Smooth muscle cell (in vitro differentiated cells): Measurements from ENCODE around the gene RFWD3. TPM values are rescaled to one million over a fixed set of nuclear protein-coding genes. Genes with fewer than 3 reads are reported as not detected.
A peak's percentile ranks its signal among the peaks of the same experiment; 100 is the strongest.

Experiments
- DNase-seq: peaks from one replicate; lab custom pipeline; 2025; ENCODE audit not compliant: unreplicated experiment; lab: John Stamatoyannopoulos, UW
- H2AFZ ChIP-seq: fragments of 200-600 bp; sonication (generic); 2 replicates; pipeline ENCODE4 v1.6.0; 2016; ENCODE audit warnings: antibody characterized with exemption, low read depth, mild to moderate bottlenecking
- H3F3A ChIP-seq: fragments of 200-600 bp; sonication (generic); 2 replicates; pipeline ENCODE4 v1.6.0; 2017; ENCODE audit warnings: antibody characterized with exemption, low read depth
- H3K27ac ChIP-seq: fragments of 200-600 bp; sonication (generic); 2 replicates; pipeline ENCODE4 v1.5.1; 2016; ENCODE audit warnings: low read depth, mild to moderate bottlenecking
- H3K27me3 ChIP-seq: fragments of 200-600 bp; sonication (generic); 2 replicates; pipeline ENCODE4 v1.6.1; 2016; ENCODE audit warnings: low read depth, mild to moderate bottlenecking
- H3K36me3 ChIP-seq: fragments of 200-600 bp; sonication (generic); 2 replicates; pipeline ENCODE4 v1.5.1; 2016; ENCODE audit warnings: low read depth
- H3K4me1 ChIP-seq: fragments of 200-600 bp; sonication (generic); 2 replicates; pipeline ENCODE4 v1.5.1; 2016; ENCODE audit warnings: low read depth
- H3K4me2 ChIP-seq: fragments of 200-600 bp; sonication (generic); 2 replicates; pipeline ENCODE4 v1.6.0; 2016; ENCODE audit warnings: mild to moderate bottlenecking
- H3K4me3 ChIP-seq: fragments of 200-600 bp; sonication (generic); 2 replicates; pipeline ENCODE4 v1.5.1; 2016; ENCODE audit warnings: mild to moderate bottlenecking
- H3K79me2 ChIP-seq: fragments of 200-600 bp; sonication (generic); 2 replicates; pipeline ENCODE4 v1.6.0; 2016; ENCODE audit warnings: low read depth, mild to moderate bottlenecking
- H3K9ac ChIP-seq: fragments of 200-600 bp; sonication (generic); 2 replicates; pipeline ENCODE4 v1.6.0; 2016; ENCODE audit warnings: low read depth
- H3K9me3 ChIP-seq: fragments of 200-600 bp; sonication (generic); replicated peaks from 2 replicates; pipeline ENCODE4 v1.5.1; 2016; ENCODE audit warnings: low read depth
- H4K20me1 ChIP-seq: fragments of 200-600 bp; sonication (generic); 2 replicates; pipeline ENCODE4 v1.6.0; 2016; ENCODE audit warnings: low read depth
- CTCF ChIP-seq: fragments of 200-600 bp; sonication (generic); IDR thresholded peaks from 2 replicates; pipeline ENCODE4 v1.5.1; 2017; ENCODE audit warnings: borderline replicate concordance, mild to moderate bottlenecking, antibody characterized with exemption; ENCODE audit not compliant: insufficient read depth, poor library complexity, severe bottlenecking
- WGBS: methylation state at CpG from one replicate; pipeline ENCODE4 v1.1.7; 2016; ENCODE audit warnings: low lambda C conversion rate; 5-methylcytosine and 5-hydroxymethylcytosine counted together
- polyA plus RNA-seq: library from polyadenylated mRNA; unstranded; fragments of >200 nt; fragmentation: Nextera tagmentation; extraction: Ambion mirVana; gene quantifications from 2 replicates; pipeline ENCODE4 v1.2.1, GENCODE V29; 2016
- total RNA-seq: library from RNA; depleted of rRNA; stranded (reverse); fragments of >200 nt; gene quantifications from 2 replicates; pipeline ENCODE4 v1.2.3, GENCODE V29; 2014

RFWD3 gene
- 12.8 and 13.9 TPM in 2 replicates for total RNA-seq
- 8.4 and 10.0 TPM in 2 replicates for polyA plus RNA-seq

- Histone ChIP-seq H4K20me1 (peaks cover 18% of the 10 kb centered on the region), H3K27me3 (no peaks in the 10 kb centered on the region), H3K4me3 (peak within 1 kb of the TSS; percentile 92), H3K4me2 (peak within 1 kb of the TSS; percentile 98), H3K9ac (peak within 1 kb of the TSS; percentile 89), H3K36me3 (peaks cover 4% of the 10 kb centered on the region), H3K4me1 (peaks cover 6% of the 10 kb centered on the region), H2AFZ (peak within 1 kb of the TSS; percentile 97), H3F3A (peaks cover 4% of the 10 kb centered on the region), H3K9me3 (no peaks in the 10 kb centered on the region), H3K27ac (peak within 1 kb of the TSS; percentile 62), H3K79me2 (peaks cover 42% of the 10 kb centered on the region)
- DNase-seq: peak; percentile 73
- 1% methylated on average over 60 of the region's 63 CpGs for WGBS
- TF ChIP-seq CTCF: no peak
Observed at GRCh38 chr16:74666425-74667254, at the start of gene RFWD3. Gene RFWD3 (minus strand): TSS chr16:74666877. CDS start chr16:74661449, 5,428 bp downstream.

- no peaks in the 10 kb centered on the region for H3K27me3 ChIP-seq
- no peak overlapping the region for H2AFZ ChIP-seq
- H3K27ac ChIP-seq: no peak overlapping the region
- DNase-seq: no peak
- no peaks in the 10 kb centered on the region for H4K20me1 ChIP-seq
- H3K4me2 ChIP-seq: no peak overlapping the region
- H3F3A ChIP-seq: no peaks in the 10 kb centered on the region
- H3K4me1 ChIP-seq: no peaks in the 10 kb centered on the region
- H3K9me3 ChIP-seq: no peaks in the 10 kb centered on the region
- H3K4me3 ChIP-seq: no peak overlapping the region
- H3K79me2 ChIP-seq: no peaks in the 10 kb centered on the region
- WGBS: 86% methylated on average over 15 of the region's 15 CpGs
- no peak overlapping the region for H3K9ac ChIP-seq
- TF ChIP-seq CTCF: no peak
- H3K36me3 ChIP-seq: no peaks in the 10 kb centered on the region
Observed at GRCh38 chr16:74716355-74716754, 49.7 kb upstream of the RFWD3 start.

GRCh38 chr16:74713876-74714275 lies 47.2 kb upstream of the RFWD3 start:
- H3K4me3 ChIP-seq: no peak overlapping the region
- H3K27ac ChIP-seq: no peak overlapping the region
- no peak overlapping the region for H3K9ac ChIP-seq
- no peak overlapping the region for H2AFZ ChIP-seq
- TF ChIP-seq CTCF: no peak
- no peak for DNase-seq
- no peaks in the 10 kb centered on the region for H3F3A ChIP-seq
- H3K9me3 ChIP-seq: no peaks in the 10 kb centered on the region
- no peaks in the 10 kb centered on the region for H4K20me1 ChIP-seq
- H3K4me2 ChIP-seq: no peak overlapping the region
- H3K79me2 ChIP-seq: no peaks in the 10 kb centered on the region
- WGBS: 85% methylated on average over 8 of the region's 10 CpGs
- H3K4me1 ChIP-seq: no peaks in the 10 kb centered on the region
- H3K27me3 ChIP-seq: no peaks in the 10 kb centered on the region
- H3K36me3 ChIP-seq: no peaks in the 10 kb centered on the region
